Stimulated activated CD8-positive, alpha-beta memory T cell treated with anti-CD3 and anti-CD28 coated beads, Interleukin-15, amount 100 ng/mL, for 4 hours (primary cell): ENCODE data around the gene SYNJ2.

ENCODE experiments used
- DNase-seq, 2 donors: peaks; one replicate each; pipeline ENCODE4 v3.0.0-alpha.2; 2020; ENCODE audit warnings: low read depth in 2 of 2

The SYNJ2 gene

DNA sequence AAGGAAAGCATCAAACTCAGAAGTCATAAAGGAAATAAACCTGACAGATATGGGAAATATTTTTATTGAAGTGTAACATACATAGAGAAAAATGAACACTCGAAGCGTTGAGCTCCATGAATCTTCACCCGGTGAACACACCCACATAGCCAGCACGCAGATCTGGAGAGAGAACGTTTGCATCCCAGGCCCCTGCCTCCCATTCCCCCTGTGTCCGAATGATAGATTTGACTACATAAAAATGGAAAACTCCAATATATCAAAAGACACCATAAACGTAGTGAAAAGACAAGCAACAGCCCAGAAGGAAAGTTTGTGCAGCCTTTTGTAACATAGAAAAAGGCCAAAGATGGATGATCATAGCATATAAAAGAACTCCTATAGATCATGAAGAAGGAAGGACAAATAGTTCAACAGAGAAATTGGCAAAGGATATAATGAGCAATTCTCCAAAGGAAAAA is 17.1 kb downstream of the SYNJ2 start:
- no peak for DNase-seq

DNA sequence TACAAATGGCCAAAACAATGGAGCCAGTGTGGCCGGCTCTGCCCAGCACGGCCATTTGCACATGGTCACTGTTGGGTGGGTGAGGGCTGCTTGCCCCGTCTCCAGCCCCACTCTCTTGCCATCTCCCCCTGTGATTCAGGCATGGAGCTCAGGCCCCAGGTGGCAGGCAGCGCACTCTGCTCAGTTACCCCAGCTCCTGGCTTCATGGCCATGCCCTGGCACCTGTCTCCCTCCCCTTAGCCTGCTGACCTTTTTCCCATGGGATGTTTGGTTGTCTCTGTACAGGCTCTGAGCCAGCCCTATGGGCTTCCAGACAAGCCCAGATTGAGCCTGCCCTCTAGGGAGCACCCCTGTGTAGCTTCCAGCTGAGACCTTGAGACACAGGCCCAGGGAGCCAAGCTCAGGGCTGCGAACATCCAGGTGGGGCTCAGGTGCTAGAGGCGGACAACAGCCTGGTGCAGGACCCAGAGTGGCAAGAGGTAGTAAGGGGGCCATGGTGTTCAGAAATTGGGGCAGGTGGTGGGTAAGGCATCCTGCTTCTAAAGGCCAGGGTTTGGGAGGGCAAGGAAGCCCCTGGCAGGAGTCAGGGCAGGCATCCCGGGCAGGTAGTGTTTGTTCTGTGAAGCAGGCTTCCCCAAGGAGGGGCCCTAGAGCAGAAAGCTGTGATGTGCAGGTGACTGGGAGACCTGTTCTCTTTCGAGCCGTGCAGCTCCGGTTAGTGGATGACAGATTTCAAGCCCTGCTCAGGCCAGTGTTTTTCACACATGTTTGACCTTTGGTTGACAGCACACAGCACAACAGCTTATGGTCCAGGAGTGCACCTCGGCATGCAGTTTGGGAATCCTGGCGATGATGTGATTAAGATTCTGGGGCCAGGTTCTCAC is 17.7 kb downstream of the SYNJ2 start:
- no peak for DNase-seq

DNA sequence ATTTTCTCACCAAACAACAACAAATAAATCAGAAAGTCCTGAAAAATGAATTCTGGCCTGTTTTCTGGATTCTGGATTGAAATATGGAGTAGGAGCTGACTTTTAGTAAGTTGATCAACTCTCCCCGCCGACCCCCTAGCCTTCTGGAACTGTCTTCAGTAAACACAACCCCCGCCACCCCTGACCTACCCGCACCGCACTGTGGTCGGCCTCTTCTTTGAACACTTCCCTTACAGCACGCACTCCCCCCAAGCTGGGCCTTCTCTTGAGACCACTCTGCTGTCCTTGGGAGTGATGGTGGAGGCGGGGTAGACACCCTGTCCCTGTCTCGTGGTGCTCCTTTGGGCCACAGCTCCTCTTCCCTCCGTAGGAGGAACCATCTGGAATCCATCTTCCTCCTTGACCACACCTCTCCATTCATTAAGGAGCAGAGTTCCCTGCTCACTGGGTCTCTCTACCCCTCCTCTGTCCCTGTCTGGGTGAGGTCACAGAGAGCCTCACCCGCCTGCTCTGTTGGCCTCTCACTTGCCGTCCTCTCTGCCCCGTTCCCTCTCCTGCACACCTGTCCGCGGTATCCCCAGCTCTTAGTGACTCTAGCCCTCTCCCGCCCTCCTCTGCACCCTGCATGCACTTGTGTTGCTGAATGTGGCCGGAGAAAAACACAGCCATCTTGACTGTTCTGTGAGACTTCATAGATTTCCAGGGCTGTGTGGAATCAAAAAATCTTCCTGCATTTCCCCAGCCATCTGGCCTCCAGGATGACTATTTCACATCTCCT is 19.1 kb downstream of the SYNJ2 start:
- DNase-seq: no peak

DNA sequence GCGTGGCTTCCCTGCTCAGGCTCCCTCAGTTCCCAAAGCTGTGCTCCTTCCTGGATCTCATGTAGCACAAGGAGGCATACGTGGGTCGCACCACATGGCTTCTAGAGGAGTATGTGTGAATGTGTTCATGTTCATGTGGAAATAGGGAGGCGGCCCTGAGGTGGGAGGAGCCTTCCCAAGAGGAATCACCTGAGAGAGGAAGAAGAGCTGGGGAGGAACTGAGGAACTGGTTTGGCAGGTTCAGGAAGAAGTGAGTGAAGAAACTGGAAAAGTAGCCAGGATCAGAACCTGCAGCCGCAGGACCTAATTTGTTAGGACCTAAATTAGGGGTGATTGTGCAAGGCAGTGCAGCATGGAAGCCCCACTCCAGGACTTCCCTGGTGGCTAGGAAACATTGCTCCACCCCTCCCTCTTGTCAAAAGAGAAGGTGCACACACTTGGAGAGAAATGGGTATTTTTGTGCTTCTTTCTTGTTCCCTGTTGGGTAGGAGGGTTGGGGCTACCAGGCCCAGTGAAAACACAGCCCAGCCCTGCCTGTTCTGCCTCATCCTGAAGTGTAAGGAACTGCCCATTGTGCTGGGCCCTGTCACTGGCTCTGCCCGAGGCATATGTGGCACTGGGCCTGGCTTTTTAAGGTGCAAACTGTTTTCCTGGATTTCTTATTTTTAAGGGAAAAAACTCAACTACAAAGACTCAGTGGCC is 20.7 kb downstream of the SYNJ2 start:
- no peak for DNase-seq

DNA sequence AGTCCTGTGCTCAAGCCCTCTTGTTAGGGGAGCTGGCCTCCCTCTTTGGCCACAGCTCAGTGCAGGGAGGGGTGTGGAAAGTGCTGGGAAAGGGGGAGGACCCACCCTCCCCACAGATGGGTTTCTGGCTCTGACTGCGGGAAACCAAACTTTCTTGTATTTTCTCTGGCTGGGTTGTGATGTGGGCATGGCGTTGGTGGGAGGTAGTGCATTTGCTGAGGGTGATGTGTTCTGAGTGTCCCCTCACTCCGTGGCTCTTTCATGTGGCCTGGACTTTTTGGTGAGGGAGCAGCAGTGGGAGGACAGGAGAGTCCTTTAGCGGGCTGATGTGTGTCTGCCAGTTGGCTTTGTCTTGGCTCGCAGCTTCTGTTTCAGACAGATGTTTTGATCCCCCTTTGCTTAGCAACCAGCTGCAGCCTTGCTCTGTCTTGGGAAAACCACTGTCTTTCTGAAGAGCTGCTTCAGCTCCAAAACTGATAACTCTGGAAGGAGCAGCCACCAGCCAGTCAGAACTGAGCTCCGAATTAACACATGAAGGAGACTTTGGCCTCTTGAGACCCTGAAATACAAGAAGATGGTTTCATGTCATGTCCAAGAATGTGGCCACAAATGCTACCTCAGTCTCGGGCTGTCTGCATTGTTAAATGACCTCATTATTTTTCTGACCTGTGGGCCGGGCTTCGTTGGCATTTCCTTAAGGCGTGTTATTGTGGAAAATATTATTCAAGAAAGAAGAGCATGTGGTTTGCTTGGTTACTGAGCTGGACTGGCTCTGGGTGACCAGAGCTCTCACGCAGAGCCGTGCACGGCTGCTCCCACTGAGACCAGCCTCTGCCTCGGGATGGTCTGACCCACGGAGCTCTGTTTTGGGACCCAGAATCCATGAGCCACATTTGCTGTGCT is 21.5 kb downstream of the SYNJ2 start:
- DNase-seq: no peak

DNA sequence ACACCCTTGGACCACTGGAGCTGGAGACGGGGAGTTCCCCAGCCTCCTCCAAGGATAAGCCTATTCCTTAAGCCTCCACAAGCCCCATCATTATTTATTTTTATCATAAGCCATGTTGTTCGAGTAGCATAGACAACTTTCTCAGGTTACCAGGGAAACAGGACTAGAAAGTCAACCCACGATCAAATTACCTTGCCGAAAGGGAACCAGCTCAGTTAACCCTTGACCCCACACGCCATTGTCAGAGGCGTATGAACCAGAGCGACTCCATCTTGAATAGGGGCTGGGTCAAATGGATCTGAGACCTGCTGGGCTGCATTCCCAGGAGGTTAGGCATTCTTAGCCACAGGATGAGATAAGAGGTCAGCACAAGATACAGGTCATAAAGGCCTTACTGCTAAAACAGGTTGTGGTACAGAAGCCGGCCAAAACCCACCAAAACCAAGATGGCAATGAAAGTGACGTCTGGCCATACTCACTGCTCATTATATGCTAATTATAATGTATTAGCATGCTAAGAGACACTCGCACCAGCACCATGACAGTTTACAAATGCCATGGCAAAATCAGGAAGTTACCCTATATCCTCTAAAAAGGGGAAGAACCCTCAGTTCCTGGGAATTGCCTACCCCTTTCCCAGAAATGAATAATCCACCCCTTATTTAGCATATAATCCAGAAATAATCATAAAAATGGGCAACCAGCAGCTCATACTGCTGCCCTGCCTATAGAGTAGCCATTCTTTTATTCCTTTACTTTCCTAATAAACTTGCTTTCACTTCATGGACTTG is 22.4 kb downstream of the SYNJ2 start:
- DNase-seq: no peak

DNA sequence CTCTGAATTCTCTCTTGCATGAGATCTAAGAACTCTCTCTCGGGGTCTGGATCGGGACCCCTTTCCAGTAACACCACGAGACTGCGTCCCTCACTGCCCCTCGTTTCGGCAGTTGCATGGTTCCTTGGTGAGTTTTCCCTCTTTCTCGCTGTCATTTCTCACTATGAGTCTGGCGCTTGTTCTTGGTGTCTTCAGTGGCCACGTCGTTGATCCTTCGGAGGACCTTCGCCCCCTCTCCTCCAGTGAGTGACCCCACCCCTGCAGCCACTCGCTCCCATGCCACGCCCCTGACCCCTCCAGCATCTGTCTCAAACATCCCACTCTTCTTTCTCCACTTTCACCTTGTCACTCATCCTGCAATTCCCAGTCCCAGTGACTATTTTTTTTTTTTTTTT is 23.0 kb downstream of the SYNJ2 start:
- DNase-seq: no peak

DNA sequence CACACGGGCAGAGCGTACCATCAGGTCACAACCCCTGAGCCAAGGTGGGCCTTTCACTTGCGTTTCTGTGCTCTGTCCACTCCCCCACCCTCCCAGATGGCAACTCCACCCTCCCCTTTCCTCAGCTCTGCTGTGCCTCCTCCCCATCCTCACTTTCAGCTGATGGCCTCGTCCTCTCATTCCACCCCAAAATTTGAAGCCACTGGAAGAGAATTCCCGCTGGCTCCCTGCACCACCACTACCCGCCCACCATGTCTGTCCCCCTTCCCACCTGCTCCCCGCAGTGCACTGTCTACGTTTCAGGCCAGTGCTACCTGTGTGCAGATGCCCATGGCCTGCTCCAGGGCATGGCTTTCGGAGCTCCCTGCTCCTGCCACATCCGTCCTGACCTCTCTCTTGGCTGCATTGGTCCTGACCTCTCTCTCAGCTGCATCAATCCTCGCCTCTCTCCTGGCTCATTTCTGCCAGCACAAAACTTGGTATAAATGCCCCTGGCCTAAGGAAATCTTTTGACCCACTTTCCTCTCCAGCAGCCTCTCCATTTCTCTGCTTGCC is 24.0 kb downstream of the SYNJ2 start:
- no peak for DNase-seq

DNA sequence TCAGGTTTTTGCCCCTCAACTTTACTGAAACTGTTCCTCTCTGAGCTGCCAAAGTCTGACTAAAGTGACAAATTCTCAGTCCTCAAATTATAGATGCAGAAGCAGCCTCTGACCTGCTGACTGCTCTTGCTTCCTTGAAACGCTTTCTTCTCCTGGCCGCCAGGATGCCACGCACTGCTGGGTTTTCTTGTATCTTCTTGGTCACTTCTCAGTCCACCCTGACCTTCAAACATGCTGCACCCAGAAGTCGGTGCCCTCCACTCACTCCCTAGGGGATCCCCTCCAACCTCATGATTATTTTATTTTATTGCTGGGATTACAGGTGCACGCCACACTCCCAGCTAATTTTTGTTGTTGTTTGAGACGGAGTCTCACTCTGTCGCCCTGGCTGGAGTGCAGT is 24.7 kb downstream of the SYNJ2 start:
- DNase-seq: no peak

DNA sequence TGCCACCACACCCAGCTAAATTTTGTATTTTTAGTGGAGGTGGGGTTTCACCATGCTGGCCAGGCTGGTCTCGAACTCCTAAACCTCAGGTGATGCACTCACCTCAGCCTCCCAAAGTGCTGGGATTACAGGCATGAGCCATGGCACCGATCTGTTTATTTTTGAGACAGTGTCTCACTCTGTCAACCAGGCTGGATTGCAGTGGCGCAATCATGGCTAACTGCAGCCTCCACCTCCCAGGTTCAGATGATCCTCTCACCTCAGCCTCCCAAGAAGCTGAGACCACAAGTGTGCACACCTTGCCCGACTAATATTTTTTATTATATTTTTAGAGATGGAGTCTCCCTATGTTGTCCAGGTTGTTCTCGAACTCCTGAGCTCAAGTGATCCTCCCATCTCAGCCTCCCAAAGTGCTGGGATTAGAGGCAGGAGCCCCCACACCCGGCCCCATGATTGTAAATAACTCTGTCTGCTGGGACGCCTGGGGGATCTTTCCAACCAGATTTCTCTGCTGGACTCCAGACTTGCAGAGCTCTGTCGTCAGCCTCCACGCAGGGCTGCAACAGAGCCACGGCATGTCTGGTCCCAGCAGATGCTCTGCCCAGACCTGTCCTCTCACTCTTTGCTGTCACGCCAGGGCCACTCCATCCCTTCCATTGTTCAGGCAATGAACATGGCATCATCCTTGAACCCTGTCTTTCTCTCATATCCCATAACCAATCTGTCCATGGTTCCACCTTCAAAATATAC is 25.3 kb downstream of the SYNJ2 start:
- no peak for DNase-seq

DNA sequence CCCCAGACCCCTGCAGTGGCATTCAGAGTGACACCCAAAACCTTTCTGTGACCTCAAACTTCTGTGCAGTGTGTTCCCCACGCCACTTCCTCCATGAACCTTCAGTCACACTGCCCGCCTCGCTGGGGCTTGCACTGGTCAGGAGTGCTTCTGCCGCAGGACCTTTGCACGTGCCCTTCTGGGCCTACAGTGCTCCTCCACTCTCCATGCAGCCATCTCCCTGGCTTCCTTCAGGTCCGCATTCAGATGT is 27.1 kb downstream of the SYNJ2 start:
- DNase-seq: no peak

DNA sequence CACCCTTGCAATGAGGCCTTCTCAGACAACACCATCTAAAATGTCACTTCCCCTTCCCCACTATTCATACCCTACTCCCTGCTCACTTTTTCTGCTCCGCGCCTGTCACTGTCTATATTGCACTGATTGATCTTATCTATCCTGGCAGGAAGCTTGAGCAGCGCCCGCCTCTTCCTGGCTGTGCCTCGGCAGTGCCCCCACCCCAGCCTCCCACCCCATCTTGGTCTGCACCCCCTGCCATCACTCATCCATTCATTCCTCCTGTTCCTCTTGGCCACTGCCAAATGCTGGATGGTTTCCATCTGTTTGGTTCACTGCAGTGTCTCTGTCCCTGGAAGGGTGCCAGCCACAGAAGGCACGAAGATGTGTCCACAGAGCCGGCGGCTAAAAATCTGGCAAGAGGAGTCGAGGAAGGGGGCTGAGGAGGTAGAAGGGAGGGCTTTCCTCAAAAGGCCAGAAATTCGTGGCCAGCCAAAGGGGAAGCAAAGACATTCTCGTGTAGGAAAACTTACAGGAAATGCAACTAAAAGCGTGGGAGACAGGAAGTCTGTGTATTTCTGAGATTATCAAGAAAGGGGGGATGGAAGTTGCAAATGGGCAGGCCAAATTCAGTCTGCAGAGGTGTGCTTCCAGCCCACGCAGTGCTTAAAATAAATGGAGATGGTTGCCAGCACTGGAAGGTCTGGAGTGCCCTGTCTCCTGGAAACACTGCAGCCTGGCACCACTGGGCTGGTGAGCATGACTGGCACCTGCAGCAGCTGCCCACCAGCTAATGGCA is 27.6 kb downstream of the SYNJ2 start:
- DNase-seq: no peak

DNA sequence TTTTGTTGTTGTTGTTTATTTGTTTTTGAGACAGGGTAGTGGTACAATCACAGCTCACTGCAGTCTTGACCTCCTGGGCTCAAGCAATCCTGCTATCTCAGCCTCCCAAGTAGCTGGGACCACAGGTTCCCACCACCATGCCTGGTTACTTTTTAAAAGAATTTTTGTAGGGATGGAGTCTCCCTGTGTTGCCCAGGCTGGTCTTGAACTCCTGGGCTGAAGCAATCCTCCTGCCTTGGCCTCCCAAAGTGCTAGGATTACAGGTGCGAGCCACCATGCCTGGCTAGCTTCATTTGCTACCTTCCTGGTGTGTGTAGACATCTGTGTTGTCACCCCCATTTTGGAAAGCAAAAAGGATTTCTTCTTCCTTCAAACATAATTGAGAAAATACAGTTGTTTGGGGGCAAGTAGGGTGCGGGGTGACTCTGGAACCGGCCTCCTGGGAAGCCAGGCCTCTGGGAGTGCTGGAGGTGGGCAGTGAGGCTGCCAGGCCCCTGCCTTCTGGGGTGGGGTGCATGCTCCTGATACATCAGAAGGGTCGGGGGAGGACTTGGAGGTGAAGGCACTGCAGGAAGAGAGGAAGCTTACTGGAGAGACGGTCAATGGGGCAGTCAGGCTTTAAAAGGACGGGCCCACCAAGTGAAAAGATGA is 28.4 kb downstream of the SYNJ2 start:
- DNase-seq: no peak

DNA sequence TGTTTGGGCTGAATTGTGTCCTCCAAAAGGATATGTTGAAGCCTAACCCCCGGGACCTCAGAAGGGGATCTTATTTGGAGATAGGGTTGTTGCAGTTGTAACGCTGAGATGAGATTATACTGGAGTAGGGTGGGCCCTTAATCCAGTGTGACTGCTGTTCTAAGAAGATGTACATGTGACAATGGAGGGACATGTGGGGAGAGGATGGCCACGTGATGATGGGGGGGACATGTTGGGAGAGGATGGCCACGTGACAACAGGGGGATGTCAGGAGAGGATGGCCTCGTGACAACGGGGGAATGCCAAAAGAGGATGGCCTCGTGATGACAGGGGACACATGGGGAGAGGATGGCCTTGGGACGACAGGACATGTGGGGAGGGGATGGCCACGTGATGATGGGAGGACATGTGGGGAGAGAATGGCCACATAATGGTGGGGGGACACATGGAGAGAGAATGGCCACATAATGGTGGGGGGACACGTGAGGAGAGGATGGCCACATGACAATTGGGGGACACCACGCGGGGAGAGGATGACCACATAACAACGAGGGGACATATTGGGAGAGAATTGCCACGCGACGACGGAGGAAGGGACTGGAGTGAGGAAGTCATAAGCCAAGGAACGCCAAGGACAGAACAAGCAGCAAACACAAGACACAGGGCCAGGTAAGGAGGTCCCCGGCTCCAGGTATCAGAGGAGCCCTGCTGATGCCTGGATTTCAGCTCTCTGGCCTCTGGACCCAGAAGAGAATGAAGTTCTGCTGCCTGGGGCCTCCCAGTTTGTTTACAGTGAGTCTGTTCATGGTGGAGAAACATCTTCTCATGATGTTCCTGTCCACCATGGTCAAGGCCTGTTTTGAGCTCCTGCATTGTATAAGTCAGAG is 29.2 kb downstream of the SYNJ2 start:
- no peak for DNase-seq

DNA sequence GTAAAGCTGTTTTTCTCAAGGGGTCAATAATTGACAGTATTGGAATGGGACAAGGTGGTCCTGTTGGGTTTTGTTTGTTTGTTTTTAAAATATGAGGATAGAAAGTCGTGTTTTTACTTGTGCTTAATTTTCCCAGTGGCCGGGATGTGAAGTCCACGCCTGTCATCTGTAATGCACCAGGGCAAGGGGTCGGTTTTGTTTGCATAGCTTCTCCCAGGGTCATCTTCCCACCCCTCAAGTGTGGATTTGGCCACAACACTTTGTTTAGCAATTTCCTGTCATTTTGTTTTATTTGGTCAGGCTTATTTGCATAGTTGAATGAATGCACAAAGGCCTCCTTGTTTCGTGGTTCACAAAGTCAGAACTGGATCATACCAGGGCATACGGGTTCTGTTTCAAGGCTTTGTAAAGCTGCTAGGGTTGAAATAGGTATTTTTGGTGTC is 29.8 kb downstream of the SYNJ2 start:
- no peak for DNase-seq

DNA sequence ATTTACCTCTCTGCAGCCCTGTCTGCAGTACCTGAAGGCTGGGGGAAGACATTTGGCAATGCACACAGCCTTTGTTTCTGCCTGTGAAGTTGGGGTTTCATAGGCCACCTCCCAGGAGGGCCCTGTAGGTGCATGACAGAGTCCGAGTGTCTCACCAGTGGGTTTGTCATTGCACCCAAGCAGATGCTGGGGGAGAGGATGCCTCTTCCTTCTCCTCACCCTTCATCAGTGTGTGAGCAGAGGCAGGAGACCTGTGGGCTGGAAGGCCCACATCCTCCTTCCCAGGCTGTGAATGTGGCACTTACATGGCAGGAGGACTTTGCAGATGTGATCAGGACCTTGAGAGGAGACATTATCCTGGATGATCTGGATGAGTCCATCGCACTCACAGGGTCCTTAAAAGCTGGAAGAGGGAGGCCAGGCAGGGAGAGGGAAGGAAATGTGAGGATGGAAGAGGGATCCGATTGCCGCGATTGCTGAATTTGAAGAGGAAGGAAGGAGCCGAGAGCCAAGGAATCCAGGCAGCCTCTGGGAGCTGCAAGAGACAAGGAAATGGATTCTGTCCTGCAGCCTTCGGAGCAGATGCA is 30.4 kb downstream of the SYNJ2 start:
- no peak for DNase-seq

DNA sequence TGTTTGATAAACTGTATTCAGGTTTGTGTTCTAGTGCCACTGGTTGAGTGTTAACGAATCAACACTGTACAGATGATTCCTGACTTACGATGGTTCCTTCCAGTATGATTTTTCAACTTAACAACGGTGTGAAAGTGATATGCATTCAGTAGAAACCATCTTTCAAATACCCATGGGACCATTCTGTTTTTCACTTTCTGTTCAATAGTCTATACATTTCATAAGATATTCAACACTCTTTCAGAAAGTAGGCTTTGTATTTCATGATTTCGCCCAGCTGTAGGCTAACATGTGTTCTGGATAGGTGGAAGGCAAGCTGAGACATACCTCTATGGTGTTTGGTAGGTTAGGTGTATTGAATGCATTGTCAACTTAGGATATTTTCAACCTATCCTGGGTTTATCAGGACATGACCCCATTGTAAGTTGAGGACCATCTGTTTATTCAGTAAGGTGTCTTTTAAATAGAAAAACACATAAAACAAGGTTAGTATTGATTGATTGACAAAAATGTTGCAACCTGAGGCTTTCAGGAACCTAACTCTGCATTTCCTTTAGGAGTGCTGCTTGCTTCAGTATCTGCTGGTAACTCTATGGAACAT is 32.3 kb downstream of the SYNJ2 start:
- no peak for DNase-seq
